Measurements from ENCODE around the gene EGFL8. TPM values are rescaled to one million over a fixed set of nuclear protein-coding genes. Genes with fewer than 3 reads are reported as not detected.

The EGFL8 gene
- total and polyA plus RNA-seq, 9 of the 15 experiments (the other 6 are each of a cell fraction or from before 2014, with no cell fraction given): 2.2 to 47.4 (median 14.2) TPM

GRCh38 chr6:32154514-32155161 is 9.8 kb upstream of the EGFL8 start (continued):
- TF ChIP-seq CUX1 (CRISPR knock-in tag; IDR thresholded peaks at IDR 0.05) (no peak), MCM7 (IDR thresholded peaks at IDR 0.05) (0 out of 4 replicates have a peak, but pooled peaks of 1 of the 2 experiments have one; percentile 71), LARP7 (IDR thresholded peaks at IDR 0.05) (no peak), HLTF (IDR thresholded peaks at IDR 0.05) (peak; percentile 12), RBM34 (IDR thresholded peaks at IDR 0.05; ENCODE audit: borderline replicate concordance, insufficient read depth, low read length) (no peak), SREBF1 (IDR thresholded peaks at IDR 0.05; ENCODE audit: borderline replicate concordance, low read depth, low read length) (no peak), POU5F1 (IDR thresholded peaks at IDR 0.05; ENCODE audit: borderline replicate concordance, low read depth, low read length, partially characterized antibody) (no peak), ATF1 (CRISPR knock-in tag; IDR thresholded peaks at IDR 0.05) (no peak), ATF1 (tag; IDR thresholded peaks at IDR 0.05) (no peak; the same call in 1 of the 2 replicates), POLR2B (IDR thresholded peaks at IDR 0.05; ENCODE audit: low read depth, partially characterized antibody) (no peak), SMARCA4 (IDR thresholded peaks at IDR 0.05) (0 out of 2 replicates have a peak, but pooled peaks have one; percentile 13), POLR2G (IDR thresholded peaks at IDR 0.05; ENCODE audit: low read depth, low read length) (peak; percentile 85), ZNF592 (IDR thresholded peaks at IDR 0.05) (peak; percentile 73; the same call in 1 of the 2 replicates), SMARCC2 (IDR thresholded peaks at IDR 0.05; ENCODE audit: low read depth) (no peak), MTA3 (IDR thresholded peaks at IDR 0.05; ENCODE audit: borderline replicate concordance) (peak; percentile 41; the same call in 1 of the 2 replicates), BRF2 (IDR thresholded peaks at IDR 0.05; ENCODE audit: borderline replicate concordance, insufficient read depth, insufficient read length) (no peak), POLR2A (conservative IDR thresholded peaks at IDR 0.05) (peak; percentile 67), FOXJ2 (tag; IDR thresholded peaks at IDR 0.05) (no peak), RBM17 (IDR thresholded peaks at IDR 0.05; ENCODE audit: borderline replicate concordance, low read depth, low read length) (no peak), MEF2A (IDR thresholded peaks at IDR 0.05; ENCODE audit: control insufficient read depth, low read depth, low read length) (no peak)

Measured in K562 (cell line).